PC-3 (cell line): Measurements from ENCODE around the gene PABPN1L.

ENCODE experiments used
- EZH2phosphoT487 ChIP-seq: fragments of 300-600 bp; sonication (generic); IDR thresholded peaks from 2 replicates; pipeline ENCODE4 v1.6.1; 2018; ENCODE audit warnings: mild to moderate bottlenecking, antibody characterized with exemption, low read length, borderline replicate concordance
- TF ChIP-seq, protein P1 (sequence below): fragments of 300-600 bp; sonication (generic); conservative IDR thresholded peaks from 2 replicates; pipeline ENCODE4 v1.5.1; 2017; ENCODE audit warnings: antibody characterized with exemption, low read depth, mild to moderate bottlenecking, low read length

DNA sequence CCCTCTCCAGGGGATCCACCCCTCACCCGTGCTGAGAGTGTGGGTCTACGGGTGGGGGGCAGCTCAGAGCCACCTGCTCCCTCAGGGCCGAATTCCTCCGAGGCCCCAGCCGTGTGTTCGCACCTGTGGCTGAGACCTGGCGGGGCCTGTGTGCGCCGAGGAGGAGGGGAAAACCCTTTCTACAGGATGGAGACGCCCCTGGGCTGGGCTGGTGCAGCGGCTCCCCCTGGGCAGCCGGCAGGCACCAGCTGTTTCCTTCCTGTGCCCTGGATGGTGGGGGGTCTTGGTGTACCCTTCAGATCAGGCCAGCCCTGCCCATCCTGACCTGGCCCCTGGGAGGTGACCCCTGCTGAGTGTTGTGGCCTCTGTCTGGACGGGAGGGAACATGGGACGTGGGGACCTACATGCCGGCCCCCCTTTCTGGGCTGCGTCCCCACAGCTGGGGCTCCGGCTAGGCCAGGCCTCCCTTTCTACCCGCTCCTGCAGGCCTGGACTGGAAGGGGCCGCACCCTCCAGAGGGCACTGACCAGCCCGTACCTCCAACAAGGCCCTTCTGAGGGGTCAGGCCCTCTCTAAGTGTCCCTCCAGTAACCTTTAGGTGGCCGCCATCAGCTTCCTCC, 28.3 kb upstream of the PABPN1L start:
- TF ChIP-seq, protein P1, sequence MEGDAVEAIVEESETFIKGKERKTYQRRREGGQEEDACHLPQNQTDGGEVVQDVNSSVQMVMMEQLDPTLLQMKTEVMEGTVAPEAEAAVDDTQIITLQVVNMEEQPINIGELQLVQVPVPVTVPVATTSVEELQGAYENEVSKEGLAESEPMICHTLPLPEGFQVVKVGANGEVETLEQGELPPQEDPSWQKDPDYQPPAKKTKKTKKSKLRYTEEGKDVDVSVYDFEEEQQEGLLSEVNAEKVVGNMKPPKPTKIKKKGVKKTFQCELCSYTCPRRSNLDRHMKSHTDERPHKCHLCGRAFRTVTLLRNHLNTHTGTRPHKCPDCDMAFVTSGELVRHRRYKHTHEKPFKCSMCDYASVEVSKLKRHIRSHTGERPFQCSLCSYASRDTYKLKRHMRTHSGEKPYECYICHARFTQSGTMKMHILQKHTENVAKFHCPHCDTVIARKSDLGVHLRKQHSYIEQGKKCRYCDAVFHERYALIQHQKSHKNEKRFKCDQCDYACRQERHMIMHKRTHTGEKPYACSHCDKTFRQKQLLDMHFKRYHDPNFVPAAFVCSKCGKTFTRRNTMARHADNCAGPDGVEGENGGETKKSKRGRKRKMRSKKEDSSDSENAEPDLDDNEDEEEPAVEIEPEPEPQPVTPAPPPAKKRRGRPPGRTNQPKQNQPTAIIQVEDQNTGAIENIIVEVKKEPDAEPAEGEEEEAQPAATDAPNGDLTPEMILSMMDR: no peak
- no peak for TF ChIP-seq EZH2phosphoT487
